Measurements from ENCODE around the gene HOXB6. TPM values are rescaled to one million over a fixed set of nuclear protein-coding genes. Genes with fewer than 3 reads are reported as not detected.

HOXB6 gene
- total RNA-seq, 4 donors from 2014 or later, result 0.54 to 4.2 (median 1.3) TPM

- 13 to 25% methylated on average over 19 of the region's 19 CpGs for WGBS, 2 donors
- TF ChIP-seq CTCF (IDR thresholded peaks at IDR 0.05) (no peak), POLR2A (IDR thresholded peaks at IDR 0.05) (no peak)
- no peak for DNase-seq
- Histone ChIP-seq H3K9me3 (no peaks in the 10 kb centered on the region), H3K27me3 (peaks cover 41% of the 10 kb centered on the region), H3K4me1 (no peaks in the 10 kb centered on the region), H3K27ac (peak overlapping the region in 2 of 3 donors; percentile 33 to 36), H3K36me3 (no peaks in the 10 kb centered on the region), H3K4me3 (replicated peaks in 1 of 3) (no peak overlapping the region)
- intact Hi-C loops (cut with DNase I), result no loop called here
Measured at GRCh38 chr17:48570325-48571023, 34.3 kb downstream of the HOXB6 start.

GRCh38 chr17:48569674-48570324, 35.0 kb downstream of the HOXB6 start:
- 24 to 26% methylated on average over 6 of the region's 6 CpGs for WGBS, 2 donors
- Histone ChIP-seq H3K27me3 (peaks cover 41% of the 10 kb centered on the region), H3K27ac (peak overlapping the region in 2 of 3 donors; percentile 33 to 36), H3K9me3 (no peaks in the 10 kb centered on the region), H3K36me3 (no peaks in the 10 kb centered on the region), H3K4me3 (replicated peaks in 1 of 3) (no peak overlapping the region), H3K4me1 (no peaks in the 10 kb centered on the region)
- no peak for DNase-seq
- intact Hi-C loops (cut with DNase I), result no loop called here
- TF ChIP-seq CTCF (IDR thresholded peaks at IDR 0.05) (no peak), POLR2A (IDR thresholded peaks at IDR 0.05) (no peak)

- Histone ChIP-seq H3K4me1 (peaks cover 4% of the 10 kb centered on the region in 2 donors), H3K27ac (no peak overlapping the region), H3K27me3 (peaks cover 35% of the 10 kb centered on the region), H3K9me3 (no peaks in the 10 kb centered on the region), H3K4me3 (replicated peaks in 1 of 3) (no peak overlapping the region), H3K36me3 (no peaks in the 10 kb centered on the region)
- no peak for DNase-seq
- WGBS, 2 donors, result 12 to 14% methylated on average over 3 of the region's 3 CpGs
- TF ChIP-seq POLR2A (IDR thresholded peaks at IDR 0.05), result no peak
- intact Hi-C loops (cut with DNase I), result no loop called here
Measured at GRCh38 chr17:48569240-48569582, 35.6 kb downstream of the HOXB6 start.

- 14% methylated on average over 33 of the region's 33 CpGs for WGBS, 2 donors
- H3K4me3 ChIP-seq (replicated peaks in 1 of 3), result no peak overlapping the region
Measured at GRCh38 chr17:48568499-48569239, 36.1 kb downstream of the HOXB6 start.

More at GRCh38 chr17:48568499-48569239, 36.1 kb downstream of the HOXB6 start:
- no peak overlapping the region for H3K27ac ChIP-seq
- H3K27me3 ChIP-seq, result peaks cover 31% of the 10 kb centered on the region
- H3K4me1 ChIP-seq, result peaks cover 4 to 9% of the 10 kb centered on the region in 2 donors
- intact Hi-C loops (cut with DNase I), result no loop called here
- no peaks in the 10 kb centered on the region for H3K9me3 ChIP-seq
- H3K36me3 ChIP-seq, result no peaks in the 10 kb centered on the region
- no peak for DNase-seq
- TF ChIP-seq CTCF (IDR thresholded peaks at IDR 0.05), result no peak
- no peak for TF ChIP-seq POLR2A (IDR thresholded peaks at IDR 0.05)

All from thyroid gland (tissue), 4 donors.